Suprapubic skin (tissue), 3 donors: ENCODE data around the gene RNF223.

Experiments used
- CTCF ChIP-seq, 2 donors: fragments of 200-600 bp in 1 of 2; fragments of 450-650 bp in 1 of 2; sonication (generic) in 1 of 2; IDR thresholded peaks; one replicate each; pipeline ENCODE4 v1.5.1; 2016 to 2019; ENCODE audit warnings: antibody characterized with exemption in 2 of 2, mild to moderate bottlenecking in 1 of 2, moderate library complexity in 1 of 2
- POLR2A ChIP-seq, 2 donors: fragments of 450-650 bp; IDR thresholded peaks; one replicate each; pipeline ENCODE4 v1.6.1; 2017; ENCODE audit warnings: antibody characterized with exemption in 2 of 2, mild to moderate bottlenecking in 2 of 2, moderate library complexity in 2 of 2

DNA sequence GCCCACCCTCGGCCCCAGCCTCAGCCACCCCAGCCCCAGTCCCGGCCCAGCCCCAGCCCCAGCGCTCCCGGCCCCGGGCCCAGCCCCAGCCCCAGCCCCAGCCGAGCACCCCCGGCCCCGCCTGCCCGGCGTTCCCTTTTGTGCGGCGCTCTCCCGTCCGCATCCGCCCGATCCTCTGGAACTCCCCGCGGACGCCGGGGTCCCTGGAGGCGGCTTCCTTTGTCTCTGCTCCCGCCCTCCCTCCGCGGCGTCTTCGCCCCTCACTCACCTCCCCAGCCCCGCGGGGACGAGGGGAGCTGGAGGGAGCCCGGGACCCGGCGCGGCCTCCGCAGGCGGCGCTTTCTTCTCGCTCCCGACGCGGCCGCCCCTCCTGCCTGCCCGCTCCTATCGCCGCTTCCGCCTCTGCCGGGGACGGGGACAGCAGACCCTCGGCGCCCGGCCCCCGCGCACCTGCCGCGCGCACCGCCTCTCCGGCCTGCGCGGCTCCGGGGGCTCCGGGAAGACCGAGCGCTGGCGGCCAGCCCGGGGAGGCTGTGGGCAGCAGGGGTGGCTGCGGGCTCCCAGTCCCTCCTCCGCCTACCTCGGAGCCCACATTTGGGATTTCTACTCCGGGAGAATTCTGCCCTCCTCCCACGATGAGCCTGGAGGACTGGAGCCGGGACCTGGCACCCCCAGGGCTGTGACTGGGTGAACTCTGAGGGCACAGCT lies 40.2 kb downstream of the RNF223 start:
- TF ChIP-seq CTCF (IDR thresholded peaks at IDR 0.05), result no peak
- no peak for TF ChIP-seq POLR2A (IDR thresholded peaks at IDR 0.05)
